Measurements from ENCODE around the gene IFT22.
"Not testable (repeated sequence)": the region's sequence is repeated elsewhere in the genome, so short reads cannot be mapped to it uniquely, and the experiment has no call there.

GRCh38 chr7:101349300-101349699, 27.7 kb upstream of the IFT22 start:
- TF ChIP-seq CTCF (IDR thresholded peaks at IDR 0.05; ENCODE audit: insufficient read depth, low read length, poor library complexity, severe bottlenecking); EZH2phosphoT487 (conservative IDR thresholded peaks at IDR 0.05; ENCODE audit: low read length): not testable (repeated sequence)
